Omental fat pad (tissue), 4 donors: ENCODE measurements around the gene KCNH8. TPM values are rescaled to one million over a fixed set of nuclear protein-coding genes. Genes with fewer than 3 reads are reported as not detected.
"Not testable (repeated sequence)": the region's sequence is repeated elsewhere in the genome, so short reads cannot be mapped to it uniquely, and the experiment has no call there.

Source experiments
- ATAC-seq: fragments of 150-250 bp; one replicate; pipeline ENCODE4 v1.9.1; 2016; ENCODE audit warnings: mild to moderate bottlenecking, moderate library complexity; ENCODE audit not compliant: low FRiP score
- DNase-seq: peaks from one replicate; pipeline ENCODE4 v3.0.0-alpha.2; 2019; ENCODE audit warnings: low spot score
- CTCF ChIP-seq, 3 donors: fragments of 450-650 bp; IDR thresholded peaks; one replicate each; pipeline ENCODE4 v1.5.1; 2016 to 2017; ENCODE audit warnings: antibody characterized with exemption in 3 of 3, mild to moderate bottlenecking in 3 of 3, moderate library complexity in 2 of 3
- total RNA-seq, 4 donors: library from RNA; depleted of rRNA; stranded (reverse); fragments of >200 nt; gene quantifications; one replicate each; pipeline ENCODE4 v1.1.0, GENCODE V29; 2016

The KCNH8 gene
- total RNA-seq, 4 donors from 2014 or later = 0.09 TPM; not detected in 3

DNA sequence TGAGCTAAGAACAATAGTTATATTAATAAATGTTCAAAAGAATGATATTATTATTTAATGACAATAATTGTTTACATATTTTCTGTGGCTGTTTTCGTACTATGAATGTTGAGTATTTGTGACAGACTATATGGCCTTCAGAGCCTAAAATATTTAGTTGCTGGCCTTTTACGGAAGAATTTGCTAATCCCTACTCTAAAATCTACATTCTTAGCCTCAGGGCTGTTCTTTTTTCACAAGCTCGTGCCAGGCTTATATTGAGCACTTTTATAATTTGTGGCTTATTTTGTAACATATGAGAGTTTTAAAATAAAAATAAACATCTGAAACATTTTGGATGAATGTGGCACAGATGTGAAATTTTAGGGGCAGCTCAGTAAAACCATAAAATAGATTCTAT is 79.9 kb downstream of the KCNH8 start:
- DNase-seq (no peak), ATAC-seq (no peak)
- no peak for TF ChIP-seq CTCF (IDR thresholded peaks at IDR 0.05)

DNA sequence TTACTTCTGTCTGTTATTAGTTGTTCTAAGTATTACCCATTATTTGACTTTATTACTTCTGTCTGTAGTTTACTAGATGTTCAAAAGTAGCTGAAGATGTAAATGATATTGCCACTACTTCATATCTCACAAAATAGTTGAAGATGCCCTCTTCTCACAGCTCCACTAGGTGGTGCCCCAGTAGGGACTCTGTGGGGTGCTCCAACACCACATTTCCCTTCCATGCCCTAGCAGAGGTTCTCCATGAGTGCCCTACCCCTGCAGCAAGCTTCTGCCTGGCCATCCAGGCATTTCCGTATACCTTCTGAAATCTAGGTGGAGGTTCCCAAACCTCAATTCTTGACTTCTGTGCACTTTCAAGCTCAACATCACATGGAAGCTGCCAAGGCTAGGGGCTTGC is 80.8 kb downstream of the KCNH8 start:
- DNase-seq (no peak), ATAC-seq (no peak)
- no peak for TF ChIP-seq CTCF (IDR thresholded peaks at IDR 0.05)

DNA sequence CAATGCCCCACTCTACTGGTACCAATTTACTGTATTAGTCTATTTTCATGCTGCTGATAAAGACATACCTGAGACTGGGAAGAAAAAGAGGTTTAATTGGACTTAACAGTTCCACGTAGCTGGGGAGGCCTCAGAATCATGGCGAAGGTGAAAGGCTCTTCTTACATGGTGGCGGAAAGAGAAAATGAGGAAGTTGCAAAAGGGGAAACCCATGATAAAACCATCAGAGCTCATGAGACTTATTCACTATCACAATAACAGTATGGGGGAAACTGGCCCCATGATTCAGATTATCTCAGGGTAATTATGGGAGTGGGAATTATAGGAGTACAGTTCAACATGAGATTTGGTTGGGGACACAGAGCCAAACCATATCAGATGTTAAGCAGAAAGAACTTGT is 81.6 kb downstream of the KCNH8 start:
- not testable (repeated sequence) for ATAC-seq, DNase-seq

DNA sequence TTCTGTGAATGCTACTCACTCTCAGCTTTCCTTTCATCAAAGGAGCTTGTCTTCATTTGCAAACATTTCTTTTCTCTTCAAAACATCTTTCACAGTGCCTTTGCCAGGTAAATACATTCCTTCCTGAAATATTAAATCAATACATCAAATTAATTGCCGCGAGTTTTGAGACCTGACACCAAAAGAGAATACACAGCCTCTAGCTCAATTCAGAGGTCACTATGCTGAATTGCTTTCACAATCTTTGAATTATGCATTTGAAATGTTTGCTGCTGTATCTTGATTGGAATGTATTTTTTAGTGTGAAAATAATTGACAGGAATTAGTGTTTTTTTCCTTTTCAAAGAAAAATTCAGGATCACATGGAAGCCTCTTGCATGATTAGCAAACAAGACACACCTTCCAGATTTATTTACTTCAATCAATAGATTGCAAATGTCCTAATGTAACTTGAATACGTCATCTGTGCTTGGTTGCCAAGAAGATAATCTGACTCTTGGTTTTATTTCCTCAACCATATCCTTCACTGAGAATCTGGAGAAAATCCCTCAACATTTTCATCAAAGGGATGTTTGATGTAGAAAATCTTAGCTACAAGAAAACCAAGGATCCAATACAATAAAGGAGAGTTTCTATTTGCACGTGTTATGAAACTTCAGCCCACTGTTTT is 83.6 kb downstream of the KCNH8 start:
- TF ChIP-seq CTCF (IDR thresholded peaks at IDR 0.05) = no peak
- no peak for DNase-seq
- no peak for ATAC-seq

DNA sequence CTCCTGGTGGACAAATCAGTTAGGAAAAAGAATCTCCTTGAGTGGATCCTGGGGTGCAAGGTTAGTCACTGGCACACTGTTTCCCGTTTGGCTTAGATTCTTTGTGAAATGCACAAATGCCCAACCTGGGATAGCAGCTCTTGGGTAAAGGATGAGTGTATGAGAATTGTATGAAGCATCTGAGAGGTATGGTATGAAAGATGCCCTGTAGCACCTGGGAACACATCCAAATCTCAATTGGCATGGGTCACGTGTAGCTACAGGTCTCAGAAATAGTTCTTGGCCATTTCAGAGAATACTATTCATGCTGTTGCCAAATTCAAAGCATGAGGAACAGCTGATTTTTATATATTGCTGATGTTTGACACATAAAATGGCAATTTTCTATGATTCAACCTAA is 84.3 kb downstream of the KCNH8 start:
- ATAC-seq (no peak), DNase-seq (no peak)
- TF ChIP-seq CTCF (IDR thresholded peaks at IDR 0.05) = no peak

DNA sequence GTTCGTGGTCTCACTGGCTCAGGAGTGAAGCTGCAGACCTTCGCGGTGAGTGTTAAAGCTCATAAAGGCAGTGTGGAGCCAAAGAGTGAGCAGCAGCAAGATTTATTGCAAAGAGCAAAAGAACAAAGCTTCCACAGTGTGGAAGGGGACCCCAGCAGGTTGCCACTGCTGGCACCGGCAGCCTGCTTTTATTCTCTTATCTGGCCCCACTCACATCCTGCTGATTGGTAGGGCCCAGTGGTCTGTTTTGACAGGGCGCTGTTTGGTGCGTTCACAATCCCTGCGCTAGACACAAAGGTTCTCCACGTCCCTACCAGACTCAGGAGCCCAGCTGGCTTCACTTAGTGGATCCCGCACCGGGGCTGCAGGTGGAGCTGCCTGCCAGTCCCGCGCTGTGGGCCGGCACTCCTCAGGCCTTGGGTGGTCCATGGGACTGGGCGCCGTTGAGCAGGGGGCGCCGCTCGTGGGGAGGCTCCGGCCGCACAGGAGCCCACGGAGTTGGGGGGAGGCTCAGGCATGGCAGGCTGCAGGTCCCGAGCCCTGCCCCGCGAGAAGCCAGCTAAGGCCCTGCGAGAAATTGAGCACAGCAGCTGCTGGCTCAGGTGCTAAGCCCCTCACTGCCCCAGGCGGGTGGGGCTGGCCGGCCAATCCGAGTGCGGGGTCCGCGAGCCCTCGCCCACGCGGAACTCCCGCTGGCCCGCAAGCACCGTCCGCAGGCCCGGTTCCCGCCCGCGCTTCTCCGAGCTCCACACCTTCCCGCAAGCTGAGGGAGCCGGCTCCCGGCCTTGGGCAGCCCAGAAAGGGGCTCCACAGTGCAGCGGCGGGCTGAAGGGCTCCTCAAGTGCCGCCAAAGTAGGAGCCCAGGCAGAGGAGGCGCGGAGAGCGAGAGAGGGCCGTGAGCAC is 85.8 kb downstream of the KCNH8 start:
- ATAC-seq, DNase-seq: not testable (repeated sequence)

- no peak for TF ChIP-seq CTCF (IDR thresholded peaks at IDR 0.05)
- ATAC-seq (no peak), DNase-seq (no peak)
Observed at GRCh38 chr3:19248143-19248542, 99.8 kb downstream of the KCNH8 start.

GRCh38 chr3:19248767-19249166 is 100.5 kb downstream of the KCNH8 start:
- no peak for ATAC-seq
- no peak for TF ChIP-seq CTCF (IDR thresholded peaks at IDR 0.05)
- no peak for DNase-seq
